Endothelial cell of umbilical vein (primary cell): Measurements from ENCODE around the gene COA3.

Experiments
- CTCF ChIP-seq, 2 donors: IDR thresholded peaks; 1 replicate in 1 of 2; 2 replicates in 1 of 2; pipeline ENCODE4 v1.5.1; 2011; ENCODE audit warnings: low read length in 2 of 2, mild to moderate bottlenecking in 2 of 2, moderate library complexity in 2 of 2, control low read depth in 1 of 2, inconsistent platforms in 1 of 2, low read depth in 1 of 2; ENCODE audit not compliant: insufficient read depth in 1 of 2; ENCODE audit errors: extremely low read depth in 1 of 2
- EZH2 ChIP-seq: IDR thresholded peaks from 2 replicates; pipeline ENCODE4 v1.6.1; 2012; ENCODE audit warnings: borderline replicate concordance, low read depth, mild to moderate bottlenecking, moderate library complexity, low read length, inconsistent platforms; ENCODE audit not compliant: severe bottlenecking
- GATA2 ChIP-seq: IDR thresholded peaks from 2 replicates; pipeline ENCODE4 v1.7.0; 2011; ENCODE audit warnings: low read depth, mild to moderate bottlenecking, moderate library complexity, mixed read lengths, low read length; ENCODE audit not compliant: insufficient read length, insufficient read depth
- MYC ChIP-seq: IDR thresholded peaks from one replicate; pipeline ENCODE4 v1.6.1; 2011; ENCODE audit warnings: mild to moderate bottlenecking, low read depth, low read length
- POLR2AphosphoS5 ChIP-seq: IDR thresholded peaks from 2 replicates; pipeline ENCODE4 v1.6.1; 2012; ENCODE audit warnings: low read depth, mild to moderate bottlenecking, control low read depth, low read length, moderate library complexity; ENCODE audit not compliant: insufficient read depth

- TF ChIP-seq GATA2 (no peak), CTCF (IDR thresholded peaks at IDR 0.05; ENCODE audit: extremely low read depth in 1 of 2, insufficient read depth in 1 of 2, low read depth in 1 of 2, low read length in 2 of 2) (no peak), POLR2AphosphoS5 (no peak), EZH2 (no peak), MYC (no peak)
These were observed 19.1 kb downstream of the COA3 start for GRCh38 chr17:42779304-42779935.
